Memory B cell (primary cell): Measurements from ENCODE around the gene SPOUT1.
"Not testable (repeated sequence)": the region's sequence is repeated elsewhere in the genome, so short reads cannot be mapped to it uniquely, and the experiment has no call there.

Experiments
- ATAC-seq: fragments of 150-1000 bp; cut with Tn5 transposase; 2 replicates; pipeline ENCODE4 v1.10.0; 2021; ENCODE audit warnings: low read depth, mild to moderate bottlenecking, moderate library complexity
- DNase-seq, 2 donors: peaks; one replicate each; pipeline ENCODE4 v3.0.0; 2022; ENCODE audit warnings: low spot score in 2 of 2
- H3K27ac Mint-ChIP-seq: one replicate; pipeline ENCODE4 v1.8.0; 2022; ENCODE audit warnings: mild to moderate bottlenecking, moderate library complexity, mixed read lengths
- H3K27me3 Mint-ChIP-seq: one replicate; pipeline ENCODE4 v1.8.0; 2022; ENCODE audit warnings: mixed read lengths
- H3K36me3 Mint-ChIP-seq: one replicate; pipeline ENCODE4 v1.8.0; 2022; ENCODE audit warnings: mild to moderate bottlenecking, mixed read lengths
- H3K4me1 Mint-ChIP-seq: one replicate; pipeline ENCODE4 v1.8.0; 2022; ENCODE audit warnings: mixed read lengths
- H3K4me3 Mint-ChIP-seq: one replicate; pipeline ENCODE4 v1.8.0; 2022; ENCODE audit warnings: mild to moderate bottlenecking, moderate library complexity, mixed read lengths
- H3K9me3 Mint-ChIP-seq: one replicate; pipeline ENCODE4 v1.8.0; 2022; ENCODE audit warnings: mixed read lengths

The SPOUT1 gene

GRCh38 chr9:128847803-128848202, 18.2 kb upstream of the SPOUT1 start:
- Mint-ChIP-seq H3K4me3 (no peak overlapping the region), H3K27me3 (no peaks in the 10 kb centered on the region), H3K9me3 (peaks cover 6% of the 10 kb centered on the region), H3K36me3 (peaks cover 18% of the 10 kb centered on the region), H3K4me1 (no peaks in the 10 kb centered on the region), H3K27ac (no peak overlapping the region)
- no peak for ATAC-seq
- no peak for DNase-seq

GRCh38 chr9:128846680-128847030, 17.1 kb upstream of the SPOUT1 start:
- Mint-ChIP-seq H3K36me3 (peaks cover 20% of the 10 kb centered on the region), H3K4me1 (peaks cover 3% of the 10 kb centered on the region), H3K4me3 (no peak overlapping the region), H3K27me3 (no peaks in the 10 kb centered on the region), H3K9me3 (peaks cover 6% of the 10 kb centered on the region), H3K27ac (no peak overlapping the region)
- no peak for DNase-seq
- ATAC-seq, result no peak

- no peak for DNase-seq
- H3K27me3 Mint-ChIP-seq, result no peaks in the 10 kb centered on the region
- H3K4me3 Mint-ChIP-seq, result no peak overlapping the region
- no peaks in the 10 kb centered on the region for H3K9me3 Mint-ChIP-seq
- peaks cover 3% of the 10 kb centered on the region for H3K4me1 Mint-ChIP-seq
- ATAC-seq, result no peak
- H3K27ac Mint-ChIP-seq, result no peak overlapping the region
- peaks cover 10% of the 10 kb centered on the region for H3K36me3 Mint-ChIP-seq
Observed at GRCh38 chr9:128845186-128845931, 15.8 kb upstream of the SPOUT1 start.

GRCh38 chr9:128843171-128843570, 13.6 kb upstream of the SPOUT1 start:
- H3K4me3 Mint-ChIP-seq, H3K36me3 Mint-ChIP-seq, H3K27me3 Mint-ChIP-seq, H3K4me1 Mint-ChIP-seq, H3K9me3 Mint-ChIP-seq, H3K27ac Mint-ChIP-seq, ATAC-seq, DNase-seq: not testable (repeated sequence)

GRCh38 chr9:128841694-128842492, 12.3 kb upstream of the SPOUT1 start:
- H3K27ac Mint-ChIP-seq, result no peak overlapping the region
- no peaks in the 10 kb centered on the region for H3K27me3 Mint-ChIP-seq
- no peaks in the 10 kb centered on the region for H3K9me3 Mint-ChIP-seq
- peak; percentile 42 for ATAC-seq
- H3K4me3 Mint-ChIP-seq, result no peak overlapping the region
- H3K36me3 Mint-ChIP-seq, result peaks cover 9% of the 10 kb centered on the region
- H3K4me1 Mint-ChIP-seq, result peaks cover 3% of the 10 kb centered on the region
- DNase-seq, result no peak

- H3K4me1 Mint-ChIP-seq, result peaks cover 3% of the 10 kb centered on the region
- no peak overlapping the region for H3K27ac Mint-ChIP-seq
- ATAC-seq (no peak), DNase-seq (no peak)
- H3K27me3 Mint-ChIP-seq, result no peaks in the 10 kb centered on the region
- peaks cover 11% of the 10 kb centered on the region for H3K36me3 Mint-ChIP-seq
- H3K9me3 Mint-ChIP-seq, result no peaks in the 10 kb centered on the region
- H3K4me3 Mint-ChIP-seq, result no peak overlapping the region
Observed at GRCh38 chr9:128840524-128840923, 10.9 kb upstream of the SPOUT1 start.

GRCh38 chr9:128838338-128838737, 8.7 kb upstream of the SPOUT1 start:
- no peak overlapping the region for H3K27ac Mint-ChIP-seq
- ATAC-seq, result no peak
- no peaks in the 10 kb centered on the region for H3K9me3 Mint-ChIP-seq
- no peaks in the 10 kb centered on the region for H3K27me3 Mint-ChIP-seq
- H3K4me3 Mint-ChIP-seq, result no peak overlapping the region
- DNase-seq, result no peak
- peaks cover 15% of the 10 kb centered on the region for H3K36me3 Mint-ChIP-seq
- H3K4me1 Mint-ChIP-seq, result peaks cover 3% of the 10 kb centered on the region

- no peaks in the 10 kb centered on the region for H3K27me3 Mint-ChIP-seq
- ATAC-seq, result no peak
- no peak for DNase-seq
- no peak overlapping the region for H3K27ac Mint-ChIP-seq
- H3K4me3 Mint-ChIP-seq, result no peak overlapping the region
- H3K4me1 Mint-ChIP-seq, result no peaks in the 10 kb centered on the region
- no peaks in the 10 kb centered on the region for H3K9me3 Mint-ChIP-seq
- peaks cover 13% of the 10 kb centered on the region for H3K36me3 Mint-ChIP-seq
Observed at GRCh38 chr9:128836509-128837145, 7.0 kb upstream of the SPOUT1 start.

GRCh38 chr9:128835246-128836210, 5.9 kb upstream of the SPOUT1 start:
- H3K27ac Mint-ChIP-seq, result no peak overlapping the region
- H3K4me3 Mint-ChIP-seq, result no peak overlapping the region
- DNase-seq (no peak), ATAC-seq (no peak)
- peaks cover 11% of the 10 kb centered on the region for H3K36me3 Mint-ChIP-seq
- no peaks in the 10 kb centered on the region for H3K27me3 Mint-ChIP-seq
- H3K4me1 Mint-ChIP-seq, result no peaks in the 10 kb centered on the region
- no peaks in the 10 kb centered on the region for H3K9me3 Mint-ChIP-seq

GRCh38 chr9:128833696-128834095, 4.1 kb upstream of the SPOUT1 start:
- Mint-ChIP-seq H3K27me3 (no peaks in the 10 kb centered on the region), H3K4me3 (no peak overlapping the region), H3K36me3 (peaks cover 12% of the 10 kb centered on the region), H3K9me3 (no peaks in the 10 kb centered on the region), H3K4me1 (peaks cover 7% of the 10 kb centered on the region), H3K27ac (no peak overlapping the region)
- ATAC-seq (no peak), DNase-seq (no peak)

GRCh38 chr9:128828719-128829452, 708 bp downstream of the SPOUT1 start:
- Mint-ChIP-seq H3K9me3 (no peaks in the 10 kb centered on the region), H3K27me3 (no peaks in the 10 kb centered on the region), H3K4me3 (peak overlapping the region; percentile 98), H3K4me1 (peaks cover 10% of the 10 kb centered on the region), H3K27ac (peak overlapping the region; percentile 95), H3K36me3 (peaks cover 9% of the 10 kb centered on the region)
- ATAC-seq (no peak), DNase-seq (no peak)

GRCh38 chr9:128828267-128828666, 1.3 kb downstream of the SPOUT1 start:
- peak overlapping the region; percentile 98 for H3K4me3 Mint-ChIP-seq

More at GRCh38 chr9:128828267-128828666, 1.3 kb downstream of the SPOUT1 start:
- no peak for DNase-seq
- peaks cover 9% of the 10 kb centered on the region for H3K36me3 Mint-ChIP-seq
- no peaks in the 10 kb centered on the region for H3K27me3 Mint-ChIP-seq
- no peaks in the 10 kb centered on the region for H3K9me3 Mint-ChIP-seq
- H3K27ac Mint-ChIP-seq, result peak overlapping the region; percentile 95
- peaks cover 10% of the 10 kb centered on the region for H3K4me1 Mint-ChIP-seq
- ATAC-seq, result no peak
